Ishikawa (cell line): ENCODE measurements around the gene BOLL.

Experiments
- CEBPB ChIP-seq: IDR thresholded peaks from 2 replicates; pipeline ENCODE4 v1.6.1; 2012
- NFIC ChIP-seq: IDR thresholded peaks from 2 replicates; pipeline ENCODE4 v1.6.1; 2012
- REST ChIP-seq: IDR thresholded peaks from 2 replicates; pipeline ENCODE4 v1.6.1; 2012; ENCODE audit warnings: low read depth, mild to moderate bottlenecking
- YY1 ChIP-seq: IDR thresholded peaks from 2 replicates; pipeline ENCODE4 v1.6.1; 2012; ENCODE audit warnings: low read depth

GRCh38 chr2:197717863-197718262 is 67.3 kb downstream of the BOLL start:
- TF ChIP-seq YY1 (no peak), NFIC (no peak), REST (no peak), CEBPB (no peak)
